ENCODE results near the gene XPO4.

Gene XPO4

DNA sequence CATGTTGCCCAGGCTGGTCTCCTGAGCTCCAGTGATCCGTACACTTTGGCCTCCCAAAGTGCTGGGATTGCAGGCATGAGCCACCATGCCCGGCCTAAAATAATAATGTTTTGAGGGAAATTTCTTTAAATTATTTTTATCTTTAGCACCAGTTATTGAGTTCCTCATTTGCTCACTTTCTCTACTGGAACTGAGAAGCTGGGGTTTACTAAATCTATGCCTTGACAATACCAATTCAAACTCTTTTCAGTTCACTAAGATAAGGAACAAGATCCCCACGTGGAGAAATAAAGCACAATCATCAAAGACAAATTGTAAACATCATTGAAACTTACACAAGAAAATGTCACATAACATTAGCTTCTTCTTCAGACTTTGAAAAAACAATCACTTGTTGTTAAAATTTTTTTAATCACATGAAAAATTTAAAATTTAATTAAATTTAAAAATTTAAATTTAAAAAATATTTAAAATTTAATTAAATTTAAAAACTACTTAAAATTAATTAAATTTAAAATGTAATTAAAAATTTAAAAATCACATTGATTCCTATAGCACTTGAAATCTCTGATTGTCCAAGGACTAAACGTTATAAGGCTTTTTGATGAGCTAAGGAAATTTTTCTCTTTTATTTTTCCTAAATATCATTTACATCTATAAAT, 25.2 kb upstream of the XPO4 start:
- TF ChIP-seq YY1 (IDR thresholded peaks at IDR 0.05; ENCODE audit: low read depth) (no peak), REST (IDR thresholded peaks at IDR 0.05; ENCODE audit: low read depth) (no peak), TCF12 (IDR thresholded peaks at IDR 0.05; ENCODE audit: low read depth) (no peak), RAD21 (IDR thresholded peaks at IDR 0.05; ENCODE audit: low read depth) (no peak), NFIC (IDR thresholded peaks at IDR 0.05) (no peak), CEBPB (IDR thresholded peaks at IDR 0.05) (no peak), EP300 (IDR thresholded peaks at IDR 0.05; ENCODE audit: borderline replicate concordance) (no peak), EGR1 (IDR thresholded peaks at IDR 0.05) (no peak), CREB1 (IDR thresholded peaks at IDR 0.05; ENCODE audit: low read depth) (no peak), ZBTB7A (IDR thresholded peaks at IDR 0.05; ENCODE audit: low read depth) (no peak), FOXM1 (IDR thresholded peaks at IDR 0.05; ENCODE audit: borderline replicate concordance, low read depth) (no peak), TEAD4 (IDR thresholded peaks at IDR 0.05) (no peak), TAF1 (IDR thresholded peaks at IDR 0.05; ENCODE audit: low read depth) (no peak), MAX (IDR thresholded peaks at IDR 0.05) (no peak)
- TF ChIP-seq, protein P1, sequence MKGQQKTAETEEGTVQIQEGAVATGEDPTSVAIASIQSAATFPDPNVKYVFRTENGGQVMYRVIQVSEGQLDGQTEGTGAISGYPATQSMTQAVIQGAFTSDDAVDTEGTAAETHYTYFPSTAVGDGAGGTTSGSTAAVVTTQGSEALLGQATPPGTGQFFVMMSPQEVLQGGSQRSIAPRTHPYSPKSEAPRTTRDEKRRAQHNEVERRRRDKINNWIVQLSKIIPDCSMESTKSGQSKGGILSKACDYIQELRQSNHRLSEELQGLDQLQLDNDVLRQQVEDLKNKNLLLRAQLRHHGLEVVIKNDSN (IDR thresholded peaks at IDR 0.05) = no peak

- TF ChIP-seq, protein P1 (IDR thresholded peaks at IDR 0.05) = no peak
- TF ChIP-seq NFIC (IDR thresholded peaks at IDR 0.05) (no peak), TEAD4 (IDR thresholded peaks at IDR 0.05) (0 out of 2 replicates have a peak, but pooled peaks have one; percentile 10), MAX (IDR thresholded peaks at IDR 0.05) (0 out of 2 replicates have a peak, but pooled peaks have one; percentile 16), RAD21 (IDR thresholded peaks at IDR 0.05; ENCODE audit: low read depth) (peak; percentile 94)
Measured at GRCh38 chr13:20924758-20925394, 22.3 kb upstream of the XPO4 start.

GRCh38 chr13:20923272-20923671, 20.7 kb upstream of the XPO4 start:
- TF ChIP-seq CEBPB (IDR thresholded peaks at IDR 0.05) (no peak), ZBTB7A (IDR thresholded peaks at IDR 0.05; ENCODE audit: low read depth) (no peak), CREB1 (IDR thresholded peaks at IDR 0.05; ENCODE audit: low read depth) (no peak)
- TF ChIP-seq, protein P1 (IDR thresholded peaks at IDR 0.05) = no peak

GRCh38 chr13:20921572-20921971, 19.0 kb upstream of the XPO4 start:
- no peak for TF ChIP-seq EGR1 (IDR thresholded peaks at IDR 0.05)
- no peak for TF ChIP-seq CEBPB (IDR thresholded peaks at IDR 0.05)
- no peak for TF ChIP-seq TCF12 (IDR thresholded peaks at IDR 0.05; ENCODE audit: low read depth)
- no peak for TF ChIP-seq NFIC (IDR thresholded peaks at IDR 0.05)
- no peak for TF ChIP-seq ZBTB7A (IDR thresholded peaks at IDR 0.05; ENCODE audit: low read depth)
- no peak for TF ChIP-seq TAF1 (IDR thresholded peaks at IDR 0.05; ENCODE audit: low read depth)
- TF ChIP-seq FOXM1 (IDR thresholded peaks at IDR 0.05; ENCODE audit: borderline replicate concordance, low read depth) = no peak
- no peak for TF ChIP-seq MAX (IDR thresholded peaks at IDR 0.05)
- TF ChIP-seq REST (IDR thresholded peaks at IDR 0.05; ENCODE audit: low read depth) = no peak
- TF ChIP-seq TEAD4 (IDR thresholded peaks at IDR 0.05) = no peak
- TF ChIP-seq YY1 (IDR thresholded peaks at IDR 0.05; ENCODE audit: low read depth) = no peak
- TF ChIP-seq, protein P1 (IDR thresholded peaks at IDR 0.05) = no peak
- no peak for TF ChIP-seq RAD21 (IDR thresholded peaks at IDR 0.05; ENCODE audit: low read depth)
- TF ChIP-seq CREB1 (IDR thresholded peaks at IDR 0.05; ENCODE audit: low read depth) = no peak
- no peak for TF ChIP-seq EP300 (IDR thresholded peaks at IDR 0.05; ENCODE audit: borderline replicate concordance)

All from Ishikawa (cell line).